OCI-LY1 (cell line): ENCODE results near the gene CPLANE2.

ENCODE experiments used
- H2AFZ ChIP-seq: fragments of 200-600 bp; sonication (generic), shearing (Covaris generic); 2 replicates; pipeline ENCODE4 v1.6.0; 2014; ENCODE audit warnings: antibody characterized with exemption, mild to moderate bottlenecking, low read length
- H3F3A ChIP-seq: fragments of 200-600 bp; sonication (generic), shearing (Covaris generic); 2 replicates; pipeline ENCODE4 v1.6.0; 2014; ENCODE audit warnings: mild to moderate bottlenecking, antibody characterized with exemption, low read length, moderate library complexity; ENCODE audit not compliant: insufficient read depth
- H3K27ac ChIP-seq: fragments of 200-600 bp; sonication (generic); 2 replicates; pipeline ENCODE4 v1.5.1; 2014; ENCODE audit warnings: low read length, mixed run types, mild to moderate bottlenecking, low read depth; ENCODE audit not compliant: poor library complexity, severe bottlenecking
- H3K27me3 ChIP-seq: fragments of 200-600 bp; sonication (generic); 2 replicates; pipeline ENCODE4 v1.6.0; 2014; ENCODE audit warnings: antibody characterized with exemption, mild to moderate bottlenecking, low read length, moderate library complexity; ENCODE audit not compliant: insufficient read depth
- H3K36me3 ChIP-seq: fragments of 200-600 bp; sonication (generic); 2 replicates; pipeline ENCODE4 v1.6.1; 2014; ENCODE audit warnings: mild to moderate bottlenecking, antibody characterized with exemption, low read length, moderate library complexity, mixed read lengths; ENCODE audit not compliant: insufficient read depth
- H3K4me1 ChIP-seq: fragments of 200-600 bp; sonication (generic); 2 replicates; pipeline ENCODE4 v1.5.1; 2014; ENCODE audit warnings: mild to moderate bottlenecking, low read length, moderate library complexity; ENCODE audit not compliant: insufficient read depth, severe bottlenecking
- H3K4me2 ChIP-seq: fragments of 200-600 bp; sonication (generic), shearing (Covaris generic); 2 replicates; pipeline ENCODE4 v1.6.1; 2014; ENCODE audit warnings: low read length
- H3K4me3 ChIP-seq: fragments of 200-600 bp; sonication (generic); 2 replicates; pipeline ENCODE4 v1.5.1; 2014; ENCODE audit warnings: low read length, low read depth, mild to moderate bottlenecking, mixed read lengths; ENCODE audit not compliant: poor library complexity, severe bottlenecking
- H3K79me2 ChIP-seq: fragments of 200-600 bp; shearing (Covaris generic); 2 replicates; pipeline ENCODE4 v1.6.1; 2016; ENCODE audit warnings: mixed run types, low read length, mixed read lengths; ENCODE audit not compliant: insufficient read depth
- H3K9ac ChIP-seq: fragments of 200-600 bp; sonication (generic), shearing (Covaris generic); 2 replicates; pipeline ENCODE4 v1.6.1; 2014; ENCODE audit warnings: mild to moderate bottlenecking, low read length, mixed read lengths
- H3K9me2 ChIP-seq: fragments of 200-600 bp; sonication (generic), shearing (Covaris generic); 2 replicates; pipeline ENCODE4 v1.6.1; 2014; ENCODE audit warnings: low read depth, mild to moderate bottlenecking, low read length, mixed read lengths
- H3K9me3 ChIP-seq: fragments of 200-600 bp; shearing (Covaris generic); 2 replicates; pipeline ENCODE4 v1.6.1; 2014; ENCODE audit warnings: low read length, mixed read lengths
- H4K20me1 ChIP-seq: fragments of 200-600 bp; sonication (generic), shearing (Covaris generic); 2 replicates; pipeline ENCODE4 v1.6.0; 2016; ENCODE audit warnings: mild to moderate bottlenecking, low read length; ENCODE audit not compliant: insufficient read depth
- CTCF ChIP-seq: fragments of 200-600 bp; sonication (generic), shearing (Covaris generic); IDR thresholded peaks from 2 replicates; pipeline ENCODE4 v1.5.1; 2017; ENCODE audit warnings: mild to moderate bottlenecking, antibody characterized with exemption, low read length, moderate library complexity, mixed read lengths
- EZH2 ChIP-seq: fragments of 200-600 bp; sonication (generic), shearing (Covaris generic); IDR thresholded peaks from 2 replicates; pipeline ENCODE4 v1.8.0; 2017; ENCODE audit warnings: borderline replicate concordance, mixed run types, mild to moderate bottlenecking, antibody characterized with exemption, low read length, moderate library complexity, mixed read lengths

Gene CPLANE2

DNA sequence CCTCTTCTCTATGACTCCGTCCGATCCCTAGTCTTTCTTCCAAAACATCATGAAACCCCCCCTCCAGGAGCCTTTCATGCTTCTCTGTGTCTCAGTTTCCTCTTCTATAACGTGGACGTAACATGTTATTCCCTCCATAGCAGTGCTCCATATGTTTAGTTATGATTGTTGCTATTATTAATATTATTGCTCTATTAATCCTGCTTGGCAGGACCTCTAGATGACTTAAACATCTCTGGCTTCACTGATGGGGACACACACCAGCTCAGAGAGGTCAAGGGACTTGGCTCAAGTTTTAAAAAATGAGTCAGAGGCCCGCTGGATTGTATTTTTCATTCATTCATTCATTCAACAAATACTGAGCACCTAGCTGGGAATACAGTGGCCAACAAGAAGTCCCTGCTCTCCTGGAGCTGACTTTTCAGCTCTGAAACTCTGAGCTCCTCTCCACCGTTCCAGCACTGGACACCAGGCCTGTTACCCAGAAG lies 404 bp upstream of the CPLANE2 start:
- peak overlapping the region; percentile 92 for H3K4me2 ChIP-seq
- peak overlapping the region; percentile 7 for H3K27ac ChIP-seq
- no peak for TF ChIP-seq EZH2
- TF ChIP-seq CTCF = no peak
- H3K9me3 ChIP-seq = no peaks in the 10 kb centered on the region
- H3F3A ChIP-seq = no peaks in the 10 kb centered on the region
- no peaks in the 10 kb centered on the region for H3K9me2 ChIP-seq
- H3K36me3 ChIP-seq = no peaks in the 10 kb centered on the region
- H3K4me1 ChIP-seq = peaks cover 22% of the 10 kb centered on the region
- H3K4me3 ChIP-seq = peak overlapping the region; percentile 70
- peak overlapping the region; percentile 80 for H2AFZ ChIP-seq
- no peaks in the 10 kb centered on the region for H3K79me2 ChIP-seq
- peak overlapping the region; percentile 68 for H3K9ac ChIP-seq
- no peaks in the 10 kb centered on the region for H3K27me3 ChIP-seq
- no peaks in the 10 kb centered on the region for H4K20me1 ChIP-seq

GRCh38 chr1:16235944-16236510 lies 956 bp downstream of the CPLANE2 start:
- Histone ChIP-seq H2AFZ (no peak overlapping the region), H3K36me3 (no peaks in the 10 kb centered on the region), H3K9me2 (no peaks in the 10 kb centered on the region), H3K4me2 (peak overlapping the region; percentile 92), H3K79me2 (no peaks in the 10 kb centered on the region), H3K27me3 (no peaks in the 10 kb centered on the region), H4K20me1 (no peaks in the 10 kb centered on the region), H3K9me3 (no peaks in the 10 kb centered on the region), H3F3A (no peaks in the 10 kb centered on the region), H3K4me3 (peak overlapping the region; percentile 70), H3K27ac (peak overlapping the region; percentile 13), H3K9ac (peak overlapping the region; percentile 68), H3K4me1 (peaks cover 22% of the 10 kb centered on the region)
- TF ChIP-seq CTCF (peak; percentile 44), EZH2 (no peak)

DNA sequence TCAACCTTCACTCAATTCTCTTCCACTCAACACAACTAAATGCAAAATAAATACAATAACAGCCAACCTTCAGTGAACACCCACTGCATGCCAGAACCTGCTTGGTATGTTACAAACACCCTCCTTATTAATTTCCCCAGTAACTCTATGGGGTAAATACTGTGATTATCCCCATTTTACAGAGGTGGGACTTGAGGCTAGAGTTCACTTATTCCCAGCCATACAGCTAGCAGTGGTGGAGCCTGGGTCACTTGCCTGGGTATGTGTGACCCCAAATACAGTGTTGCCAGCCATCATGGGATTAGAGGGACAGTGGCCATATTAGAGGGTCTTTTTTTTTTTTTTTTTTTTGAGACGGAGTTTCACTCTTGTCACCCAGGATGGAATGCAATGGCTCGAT lies 1.6 kb downstream of the CPLANE2 start:
- Histone ChIP-seq H3K79me2 (no peaks in the 10 kb centered on the region), H4K20me1 (no peaks in the 10 kb centered on the region), H2AFZ (no peak overlapping the region), H3K9ac (no peak overlapping the region), H3K4me3 (no peak overlapping the region), H3K4me2 (no peak overlapping the region), H3F3A (no peaks in the 10 kb centered on the region), H3K9me3 (no peaks in the 10 kb centered on the region), H3K36me3 (no peaks in the 10 kb centered on the region), H3K27me3 (no peaks in the 10 kb centered on the region), H3K27ac (no peak overlapping the region), H3K4me1 (peaks cover 22% of the 10 kb centered on the region), H3K9me2 (no peaks in the 10 kb centered on the region)
- TF ChIP-seq EZH2 (no peak), CTCF (no peak)
